ENCODE measurements around the gene RNF223.

DNA sequence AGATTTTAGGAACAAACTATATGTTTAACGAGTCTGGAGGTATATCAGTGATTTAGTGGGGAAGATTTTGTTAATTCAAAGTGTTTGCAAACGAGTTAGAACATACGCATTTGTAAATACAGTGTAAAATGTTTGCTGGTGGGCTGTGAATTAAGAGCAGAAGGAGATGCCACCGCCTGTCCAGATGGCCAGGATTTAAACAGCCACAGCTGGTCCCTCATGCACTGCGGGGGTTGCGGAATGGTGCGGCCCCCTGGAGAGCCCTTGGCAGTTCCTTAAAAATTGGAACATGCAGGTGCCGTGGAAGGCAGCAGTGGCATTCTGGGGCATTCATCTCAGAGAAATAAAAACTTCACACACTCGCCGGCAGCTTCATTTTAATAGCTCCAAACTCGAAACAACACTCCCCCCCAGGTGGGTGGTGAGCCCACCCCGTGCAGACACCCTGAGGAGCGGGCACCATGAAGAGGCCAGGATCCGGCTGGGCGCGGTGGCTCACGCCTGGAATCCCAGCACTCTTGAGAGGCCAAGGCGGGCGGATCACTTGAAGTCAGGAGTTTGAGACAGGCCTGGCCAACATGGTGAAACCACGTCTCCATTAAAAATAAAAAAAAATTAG is 45.3 kb upstream of the RNF223 start:
- TF ChIP-seq, protein P1, sequence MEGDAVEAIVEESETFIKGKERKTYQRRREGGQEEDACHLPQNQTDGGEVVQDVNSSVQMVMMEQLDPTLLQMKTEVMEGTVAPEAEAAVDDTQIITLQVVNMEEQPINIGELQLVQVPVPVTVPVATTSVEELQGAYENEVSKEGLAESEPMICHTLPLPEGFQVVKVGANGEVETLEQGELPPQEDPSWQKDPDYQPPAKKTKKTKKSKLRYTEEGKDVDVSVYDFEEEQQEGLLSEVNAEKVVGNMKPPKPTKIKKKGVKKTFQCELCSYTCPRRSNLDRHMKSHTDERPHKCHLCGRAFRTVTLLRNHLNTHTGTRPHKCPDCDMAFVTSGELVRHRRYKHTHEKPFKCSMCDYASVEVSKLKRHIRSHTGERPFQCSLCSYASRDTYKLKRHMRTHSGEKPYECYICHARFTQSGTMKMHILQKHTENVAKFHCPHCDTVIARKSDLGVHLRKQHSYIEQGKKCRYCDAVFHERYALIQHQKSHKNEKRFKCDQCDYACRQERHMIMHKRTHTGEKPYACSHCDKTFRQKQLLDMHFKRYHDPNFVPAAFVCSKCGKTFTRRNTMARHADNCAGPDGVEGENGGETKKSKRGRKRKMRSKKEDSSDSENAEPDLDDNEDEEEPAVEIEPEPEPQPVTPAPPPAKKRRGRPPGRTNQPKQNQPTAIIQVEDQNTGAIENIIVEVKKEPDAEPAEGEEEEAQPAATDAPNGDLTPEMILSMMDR (IDR thresholded peaks at IDR 0.05): no peak
- TF ChIP-seq POLR2A (IDR thresholded peaks at IDR 0.05): no peak
